SK-N-SH (cell line): ENCODE results near the gene IL2RA. TPM values are rescaled to one million over a fixed set of nuclear protein-coding genes. Genes with fewer than 3 reads are reported as not detected.

Source experiments
- CTCF ChIA-PET: fragments of 300-600, 350-600 bp; formaldehyde crosslinking; extraction: SDS; loops from one replicate; lab custom pipeline; 2021; lab: Yijun Ruan, JAX
- POLR2A ChIA-PET: fragments of 350-600 bp; sonication (Branson Sonifier 250); formaldehyde crosslinking; extraction: SDS; loops from one replicate; lab custom pipeline; 2020; ENCODE audit warnings: antibody characterized with exemption, inconsistent platforms; lab: Yijun Ruan, JAX
- DNase-seq: peaks from one replicate; pipeline ENCODE4 v3.0.0; 2012
- H2AFZ ChIP-seq: fragments of 200-600 bp; sonication (generic); 2 replicates; pipeline ENCODE4 v1.8.1; 2016; ENCODE audit warnings: antibody characterized with exemption, mild to moderate bottlenecking, low read depth
- H3F3A ChIP-seq: fragments of 200-600 bp; sonication (generic); replicated peaks from 2 replicates; pipeline ENCODE3; 2016; ENCODE audit warnings: antibody characterized with exemption, mild to moderate bottlenecking; ENCODE audit not compliant: insufficient read depth
- H3K27ac ChIP-seq, 2 experiments: fragments of 200-500 bp in 1 of 2; fragments of 200-600 bp in 1 of 2; sonication (Bioruptor generic) in 1 of 2; sonication (generic), shearing (Covaris generic) in 1 of 2; 2 replicates each; pipeline versions ENCODE4 v1.5.1 to v1.6.1; 2014 to 2016; ENCODE audit warnings: low read depth in 2 of 2, inconsistent platforms in 1 of 2, low read length in 1 of 2, mild to moderate bottlenecking in 1 of 2, mixed read lengths in 1 of 2
- H3K27me3 ChIP-seq: fragments of 200-600 bp; sonication (generic), shearing (Covaris generic); 2 replicates; pipeline ENCODE4 v1.6.1; 2016; ENCODE audit warnings: mixed run types; ENCODE audit not compliant: insufficient read depth
- H3K36me3 ChIP-seq, 2 experiments: fragments of 200-500 bp in 1 of 2; fragments of 200-600 bp in 1 of 2; sonication (Bioruptor generic) in 1 of 2; sonication (generic) in 1 of 2; replicated peaks in 1 of 2; 2 replicates each; pipeline versions ENCODE3 to v1.5.1; 2014 to 2016; ENCODE audit warnings: low read length in 1 of 2, mild to moderate bottlenecking in 1 of 2; ENCODE audit not compliant: insufficient read depth in 2 of 2, control insufficient read depth in 1 of 2
- H3K4me1 ChIP-seq, 2 experiments: fragments of 200-500 bp in 1 of 2; fragments of 200-600 bp in 1 of 2; sonication (Bioruptor generic) in 1 of 2; sonication (generic), shearing (Covaris generic) in 1 of 2; 2 replicates each; pipeline versions ENCODE4 v1.5.1 to v1.6.1; 2014 to 2016; ENCODE audit warnings: low read depth in 1 of 2, low read length in 1 of 2, mixed run types in 1 of 2; ENCODE audit not compliant: insufficient read depth in 2 of 2, control insufficient read depth in 1 of 2
- H3K4me2 ChIP-seq: fragments of 200-600 bp; sonication (generic), shearing (Covaris generic); 2 replicates; pipeline ENCODE4 v1.6.1; 2017; ENCODE audit warnings: mixed run types
- H3K4me3 ChIP-seq, 2 experiments: fragments of 200-500 bp in 1 of 2; fragments of 200-600 bp in 1 of 2; sonication (Bioruptor generic) in 1 of 2; sonication (generic), shearing (Covaris generic) in 1 of 2; 2 replicates each; pipeline versions ENCODE4 v1.5.1 to v1.8.1; 2014 to 2016; ENCODE audit warnings: low read depth in 2 of 2, inconsistent platforms in 1 of 2, low read length in 1 of 2, mild to moderate bottlenecking in 1 of 2, mixed read lengths in 1 of 2, moderate library complexity in 1 of 2
- H3K79me2 ChIP-seq: fragments of 200-600 bp; sonication (generic); 2 replicates; pipeline ENCODE4 v1.8.1; 2017; ENCODE audit warnings: mild to moderate bottlenecking; ENCODE audit not compliant: insufficient read depth
- H3K9ac ChIP-seq: fragments of 200-600 bp; sonication (generic); 2 replicates; pipeline ENCODE4 v1.6.1; 2017; ENCODE audit warnings: mixed run types
- H3K9me2 ChIP-seq: fragments of 200-600 bp; sonication (generic); 2 replicates; pipeline ENCODE4 v1.6.1; 2017; ENCODE audit warnings: mixed run types
- H3K9me3 ChIP-seq: fragments of 200-600 bp; sonication (generic); 2 replicates; pipeline ENCODE4 v1.6.1; 2017; ENCODE audit warnings: mixed run types, mild to moderate bottlenecking, moderate library complexity
- H4K20me1 ChIP-seq: fragments of 200-600 bp; sonication (generic); 2 replicates; pipeline ENCODE4 v1.6.1; 2017; ENCODE audit warnings: mild to moderate bottlenecking, mixed run types; ENCODE audit not compliant: insufficient read depth
- ELF1 ChIP-seq: IDR thresholded peaks from 2 replicates; pipeline ENCODE4 v1.4.0; 2012
- EP300 ChIP-seq, 2 experiments: IDR thresholded peaks; 2 replicates each; pipeline versions ENCODE4 v1.4.0 to v1.6.1; 2012; ENCODE audit warnings: borderline replicate concordance in 1 of 2, low read depth in 1 of 2, low read length in 1 of 2
- EZH2phosphoT487 ChIP-seq: fragments of 200-600 bp; sonication (generic); IDR thresholded peaks from 2 replicates; pipeline ENCODE4 v1.6.1; 2017; ENCODE audit warnings: low read depth, mixed run types, mild to moderate bottlenecking, antibody characterized with exemption, moderate library complexity, borderline replicate concordance
- FOSL2 ChIP-seq: IDR thresholded peaks from 2 replicates; pipeline ENCODE4 v1.4.0; 2012; ENCODE audit warnings: low read depth, mild to moderate bottlenecking, moderate library complexity, borderline replicate concordance
- FOXM1 ChIP-seq: IDR thresholded peaks from 2 replicates; pipeline ENCODE4 v1.4.0; 2012; ENCODE audit warnings: low read depth, mild to moderate bottlenecking
- NFIC ChIP-seq: IDR thresholded peaks from 2 replicates; pipeline ENCODE4 v1.4.0; 2012; ENCODE audit warnings: borderline replicate concordance
- NRF1 ChIP-seq: IDR thresholded peaks from 2 replicates; pipeline ENCODE4 v1.6.1; 2012; ENCODE audit warnings: low read depth, mild to moderate bottlenecking, low read length
- PBX3 ChIP-seq: IDR thresholded peaks from 2 replicates; pipeline ENCODE4; 2012
- RAD21 ChIP-seq: IDR thresholded peaks from 2 replicates; pipeline ENCODE4 v1.6.1; 2012; ENCODE audit warnings: mild to moderate bottlenecking, low read length
- RFX5 ChIP-seq: IDR thresholded peaks from 2 replicates; pipeline ENCODE4 v1.6.1; 2012; ENCODE audit warnings: mild to moderate bottlenecking, improper control_type of control experiment, low read length
- SIN3A ChIP-seq: IDR thresholded peaks from 2 replicates; pipeline ENCODE4 v1.6.1; 2012; ENCODE audit warnings: low read depth, mild to moderate bottlenecking, low read length, moderate library complexity, borderline replicate concordance
- SMC3 ChIP-seq: IDR thresholded peaks from 2 replicates; pipeline ENCODE4 v1.6.1; 2012; ENCODE audit warnings: low read depth, low read length, improper control_type of control experiment
- TAF1 ChIP-seq: IDR thresholded peaks from 2 replicates; pipeline ENCODE4 v1.6.1; 2012; ENCODE audit warnings: low read depth, mild to moderate bottlenecking, low read length, moderate library complexity, borderline replicate concordance
- TCF12 ChIP-seq: IDR thresholded peaks from 2 replicates; pipeline ENCODE4 v1.4.0; 2012
- TEAD4 ChIP-seq: IDR thresholded peaks from 2 replicates; pipeline ENCODE4 v1.4.0; 2012; ENCODE audit warnings: mild to moderate bottlenecking, borderline replicate concordance; ENCODE audit not compliant: insufficient read depth
- YY1 ChIP-seq: IDR thresholded peaks from 2 replicates; pipeline ENCODE4 v1.4.0; 2012; ENCODE audit warnings: low read depth, mild to moderate bottlenecking
- WGBS: methylation state at CpG from one replicate; pipeline ENCODE4 v1.1.6; 2017; ENCODE audit warnings: low lambda C conversion rate; 5-methylcytosine and 5-hydroxymethylcytosine counted together
- polyA plus RNA-seq, 3 experiments: library from polyadenylated mRNA; depleted of rRNA; stranded (reverse); fragments of >200 nt; gene quantifications; 2 replicates each; pipeline ENCODE4 v1.2.3, GENCODE V29; 2012
- TF ChIP-seq, protein P1 (sequence below): IDR thresholded peaks from 2 replicates; pipeline ENCODE4 v1.6.1; 2012; ENCODE audit warnings: mild to moderate bottlenecking, low read depth, low read length, moderate library complexity
- TF ChIP-seq, protein P2 (sequence below): fragments of 150-350 bp; IDR thresholded peaks from 2 replicates; pipeline ENCODE4 v1.6.1; 2016; ENCODE audit warnings: mild to moderate bottlenecking, low read depth, low read length

IL2RA gene
- polyA plus RNA-seq, 1 of the 3 experiments (the other 2 are of a cell fraction): not detected

DNA sequence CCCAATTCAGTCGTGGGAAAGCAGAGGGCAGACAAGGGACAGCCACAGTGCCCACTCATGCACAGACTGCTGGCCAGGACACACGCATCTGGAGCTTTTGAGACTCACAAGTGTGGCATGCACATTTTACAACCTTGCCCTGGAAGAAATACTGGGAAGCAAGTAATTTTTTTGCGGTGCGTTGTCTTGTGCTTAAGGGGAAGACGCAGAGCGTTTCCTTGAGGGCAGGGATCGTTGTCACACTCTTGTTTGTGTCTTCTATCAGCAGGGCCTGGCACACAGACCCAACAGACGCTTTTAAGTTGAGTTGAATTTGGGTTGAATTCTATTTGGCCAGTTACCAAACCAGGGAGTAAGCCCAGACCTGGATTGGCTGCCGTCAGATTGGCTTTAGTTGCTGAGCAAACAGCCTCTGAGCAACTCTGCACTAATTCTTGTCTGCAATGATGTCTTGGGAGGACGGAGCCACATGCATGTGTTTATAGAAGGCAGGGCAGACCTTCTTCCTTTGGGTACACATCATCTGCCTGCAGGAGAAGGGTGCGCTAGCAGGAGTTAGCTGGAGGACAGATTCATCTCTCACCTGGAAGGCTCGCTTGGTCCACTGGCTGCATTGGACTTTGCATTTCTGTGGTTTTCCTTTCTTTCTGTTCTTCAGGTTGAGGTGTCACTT, 38.4 kb downstream of the IL2RA start:
- Histone ChIP-seq H3K9me3 (no peaks in the 10 kb centered on the region), H3K9ac (no peak overlapping the region), H4K20me1 (no peaks in the 10 kb centered on the region), H2AFZ (no peak overlapping the region), H3F3A (no peaks in the 10 kb centered on the region), H3K36me3 (no peaks in the 10 kb centered on the region), H3K4me3 (no peak overlapping the region), H3K4me2 (no peak overlapping the region), H3K4me1 (no peaks in the 10 kb centered on the region), H3K27ac (no peak overlapping the region), H3K27me3 (peaks cover 5% of the 10 kb centered on the region; the same call in 1 of the 2 replicates), H3K79me2 (no peaks in the 10 kb centered on the region), H3K9me2 (no peaks in the 10 kb centered on the region)
- TF ChIP-seq PBX3 (no peak), NFIC (no peak), FOXM1 (no peak), SIN3A (no peak)
- ChIA-PET POLR2A (no interaction called here), CTCF (interaction anchor here (2.1 kb wide), 1 partner anchor 10 kb away, joined by 7 read pairs; no protein-coding TSS in a partner anchor)
- DNase-seq: no peak
- WGBS: 55% methylated on average over 12 of the region's 12 CpGs

DNA sequence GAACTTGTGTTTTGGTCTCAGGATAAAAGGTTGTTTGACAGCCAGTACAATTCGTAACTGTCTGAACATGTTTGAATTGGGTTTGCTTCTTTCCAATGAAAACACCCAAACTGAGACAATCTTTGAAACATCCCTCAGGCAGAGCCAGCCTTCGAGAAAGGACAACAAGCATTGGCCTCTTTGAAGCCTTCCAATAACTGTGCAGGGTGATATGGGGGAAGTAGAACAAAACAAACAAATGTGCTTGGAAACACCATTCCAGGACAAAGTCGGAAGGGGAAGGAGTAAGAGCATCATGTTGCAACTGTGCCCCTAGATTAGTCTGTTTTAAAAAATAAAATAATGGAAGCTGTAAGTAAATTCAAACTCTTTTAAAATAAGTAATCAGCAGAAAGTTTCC, 39.5 kb downstream of the IL2RA start:
- no peak overlapping the region for H3K4me2 ChIP-seq
- no peaks in the 10 kb centered on the region for H3F3A ChIP-seq
- WGBS: 23% methylated on average over 3 of the region's 3 CpGs
- no peaks in the 10 kb centered on the region for H3K9me3 ChIP-seq
- H3K27ac ChIP-seq: no peak overlapping the region
- no peaks in the 10 kb centered on the region for H3K9me2 ChIP-seq
- no peak overlapping the region for H3K4me3 ChIP-seq
- H2AFZ ChIP-seq: no peak overlapping the region
- peaks cover 5% of the 10 kb centered on the region; the same call in 1 of the 2 replicates for H3K27me3 ChIP-seq
- no peaks in the 10 kb centered on the region for H3K36me3 ChIP-seq
- H3K9ac ChIP-seq: no peak overlapping the region
- H3K79me2 ChIP-seq: no peaks in the 10 kb centered on the region
- no peak for DNase-seq
- no peaks in the 10 kb centered on the region for H3K4me1 ChIP-seq
- ChIA-PET CTCF (interaction anchor here (2.1 kb wide), 1 partner anchor 8 kb away, joined by 7 read pairs; no protein-coding TSS in a partner anchor), POLR2A (no interaction called here)
- TF ChIP-seq, protein P1, sequence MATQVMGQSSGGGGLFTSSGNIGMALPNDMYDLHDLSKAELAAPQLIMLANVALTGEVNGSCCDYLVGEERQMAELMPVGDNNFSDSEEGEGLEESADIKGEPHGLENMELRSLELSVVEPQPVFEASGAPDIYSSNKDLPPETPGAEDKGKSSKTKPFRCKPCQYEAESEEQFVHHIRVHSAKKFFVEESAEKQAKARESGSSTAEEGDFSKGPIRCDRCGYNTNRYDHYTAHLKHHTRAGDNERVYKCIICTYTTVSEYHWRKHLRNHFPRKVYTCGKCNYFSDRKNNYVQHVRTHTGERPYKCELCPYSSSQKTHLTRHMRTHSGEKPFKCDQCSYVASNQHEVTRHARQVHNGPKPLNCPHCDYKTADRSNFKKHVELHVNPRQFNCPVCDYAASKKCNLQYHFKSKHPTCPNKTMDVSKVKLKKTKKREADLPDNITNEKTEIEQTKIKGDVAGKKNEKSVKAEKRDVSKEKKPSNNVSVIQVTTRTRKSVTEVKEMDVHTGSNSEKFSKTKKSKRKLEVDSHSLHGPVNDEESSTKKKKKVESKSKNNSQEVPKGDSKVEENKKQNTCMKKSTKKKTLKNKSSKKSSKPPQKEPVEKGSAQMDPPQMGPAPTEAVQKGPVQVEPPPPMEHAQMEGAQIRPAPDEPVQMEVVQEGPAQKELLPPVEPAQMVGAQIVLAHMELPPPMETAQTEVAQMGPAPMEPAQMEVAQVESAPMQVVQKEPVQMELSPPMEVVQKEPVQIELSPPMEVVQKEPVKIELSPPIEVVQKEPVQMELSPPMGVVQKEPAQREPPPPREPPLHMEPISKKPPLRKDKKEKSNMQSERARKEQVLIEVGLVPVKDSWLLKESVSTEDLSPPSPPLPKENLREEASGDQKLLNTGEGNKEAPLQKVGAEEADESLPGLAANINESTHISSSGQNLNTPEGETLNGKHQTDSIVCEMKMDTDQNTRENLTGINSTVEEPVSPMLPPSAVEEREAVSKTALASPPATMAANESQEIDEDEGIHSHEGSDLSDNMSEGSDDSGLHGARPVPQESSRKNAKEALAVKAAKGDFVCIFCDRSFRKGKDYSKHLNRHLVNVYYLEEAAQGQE: no peak
- TF ChIP-seq RFX5: no peak
- no peak for TF ChIP-seq NFIC
- TF ChIP-seq TAF1: no peak
- TF ChIP-seq PBX3: no peak
- TF ChIP-seq SMC3: no peak
- TF ChIP-seq FOSL2: no peak
- no peak for TF ChIP-seq SIN3A
- TF ChIP-seq TEAD4: no peak
- TF ChIP-seq TCF12: no peak
- no peak for TF ChIP-seq ELF1
- no peak for TF ChIP-seq RAD21
- TF ChIP-seq, protein P2, sequence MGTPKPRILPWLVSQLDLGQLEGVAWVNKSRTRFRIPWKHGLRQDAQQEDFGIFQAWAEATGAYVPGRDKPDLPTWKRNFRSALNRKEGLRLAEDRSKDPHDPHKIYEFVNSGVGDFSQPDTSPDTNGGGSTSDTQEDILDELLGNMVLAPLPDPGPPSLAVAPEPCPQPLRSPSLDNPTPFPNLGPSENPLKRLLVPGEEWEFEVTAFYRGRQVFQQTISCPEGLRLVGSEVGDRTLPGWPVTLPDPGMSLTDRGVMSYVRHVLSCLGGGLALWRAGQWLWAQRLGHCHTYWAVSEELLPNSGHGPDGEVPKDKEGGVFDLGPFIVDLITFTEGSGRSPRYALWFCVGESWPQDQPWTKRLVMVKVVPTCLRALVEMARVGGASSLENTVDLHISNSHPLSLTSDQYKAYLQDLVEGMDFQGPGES: no peak
- TF ChIP-seq EP300 (IDR thresholded peaks at IDR 0.05; ENCODE audit: borderline replicate concordance in 1 of 2, low read depth in 1 of 2, low read length in 1 of 2): no peak
- no peak for TF ChIP-seq YY1
- no peak for TF ChIP-seq FOXM1
- TF ChIP-seq NRF1: no peak
- TF ChIP-seq EZH2phosphoT487: no peak
- no peaks in the 10 kb centered on the region for H4K20me1 ChIP-seq
